ENCODE measurements around the gene GABRB1.
A peak's percentile ranks its signal among the peaks of the same experiment; 100 is the strongest.

The GABRB1 gene

DNA sequence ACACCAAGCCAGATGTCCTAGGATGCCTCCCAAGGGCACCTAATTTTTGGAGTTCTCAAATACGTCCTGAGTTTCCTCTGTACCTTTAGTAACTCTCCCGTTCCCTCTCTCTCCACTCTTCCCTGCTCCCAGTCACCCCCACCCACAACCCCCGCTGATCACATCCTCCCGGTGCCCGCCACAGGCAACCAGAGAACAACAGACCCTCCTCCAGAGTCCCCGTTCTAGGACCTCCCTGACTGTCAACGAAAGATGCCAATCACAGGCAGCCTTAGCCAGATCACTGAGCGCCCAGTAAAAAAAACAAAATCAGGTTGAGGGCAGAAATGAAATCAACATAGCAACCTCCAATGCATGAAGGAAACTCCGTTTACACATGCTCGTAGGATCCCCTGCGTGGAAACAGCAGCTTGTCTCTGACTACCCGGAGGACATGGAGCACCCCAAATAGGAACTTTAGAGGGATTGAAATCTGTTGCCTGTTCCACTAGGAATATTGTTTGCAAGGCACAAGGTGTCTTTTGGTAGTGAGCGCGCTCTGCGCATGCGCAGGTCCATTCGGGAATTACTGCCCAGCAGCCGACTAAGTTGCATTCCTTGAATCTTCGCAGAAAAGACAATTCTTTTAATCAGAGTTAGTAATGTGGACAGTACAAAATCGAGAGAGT lies at the start of gene GABRB1:
TSS of gene GABRB1 (plus strand) at position 557 of the 668 bp plus-strand sequence.
- DNase-seq (peak; percentile 13), ATAC-seq (no peak)

DNA sequence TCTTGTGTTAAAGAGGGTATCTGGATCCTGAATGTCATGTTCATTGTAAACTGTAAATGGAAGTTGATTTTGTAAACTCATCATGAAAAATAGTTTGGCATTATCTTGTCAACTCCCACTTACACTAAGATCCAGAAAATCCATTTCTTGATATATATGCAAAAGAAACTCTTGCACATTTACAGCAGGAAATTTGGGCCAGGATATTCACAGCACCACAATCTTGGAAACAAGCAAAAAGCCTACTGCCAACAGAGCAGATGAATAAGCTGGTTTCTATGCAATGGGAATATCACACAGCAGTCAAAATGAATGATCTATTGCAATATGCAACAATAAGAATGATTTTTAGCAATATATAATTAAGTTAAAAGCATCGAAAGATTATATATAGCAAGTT lies 46.6 kb upstream of the GABRB1 start:
- no peak for DNase-seq
- no peak for ATAC-seq

DNA sequence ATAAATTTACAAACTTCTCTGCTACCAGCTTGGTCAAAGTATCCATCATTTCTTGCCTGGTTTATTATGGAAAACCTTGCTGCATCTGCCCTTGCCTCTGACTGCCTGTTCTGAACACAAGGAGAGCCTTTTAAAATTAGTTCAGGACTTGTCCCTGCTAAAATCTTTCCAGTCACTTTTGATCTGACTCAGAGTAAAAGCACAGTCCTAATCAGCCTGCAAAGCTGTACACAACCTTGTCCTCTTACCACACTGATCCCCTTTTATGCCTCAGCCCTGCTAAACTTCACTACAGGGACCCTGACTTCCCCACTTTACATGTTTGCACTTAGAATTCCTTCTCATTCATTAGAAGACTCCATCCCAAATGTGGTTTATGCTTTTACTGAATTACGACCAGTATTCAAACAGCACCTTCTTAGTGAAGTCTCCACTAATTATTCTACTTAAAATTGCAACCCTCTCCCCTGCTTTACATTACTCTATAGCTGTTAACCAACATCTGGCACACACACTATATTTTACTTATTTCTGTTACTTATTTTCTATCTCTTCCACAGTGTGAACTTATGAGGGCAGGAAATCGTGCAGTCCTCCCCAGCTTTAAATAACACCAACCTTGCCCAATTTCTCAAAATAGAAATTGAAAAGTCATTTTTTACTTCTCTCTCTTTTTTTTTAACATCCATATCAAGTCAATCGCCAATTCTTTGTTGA lies 44.3 kb upstream of the GABRB1 start:
- ATAC-seq (no peak), DNase-seq (no peak)

DNA sequence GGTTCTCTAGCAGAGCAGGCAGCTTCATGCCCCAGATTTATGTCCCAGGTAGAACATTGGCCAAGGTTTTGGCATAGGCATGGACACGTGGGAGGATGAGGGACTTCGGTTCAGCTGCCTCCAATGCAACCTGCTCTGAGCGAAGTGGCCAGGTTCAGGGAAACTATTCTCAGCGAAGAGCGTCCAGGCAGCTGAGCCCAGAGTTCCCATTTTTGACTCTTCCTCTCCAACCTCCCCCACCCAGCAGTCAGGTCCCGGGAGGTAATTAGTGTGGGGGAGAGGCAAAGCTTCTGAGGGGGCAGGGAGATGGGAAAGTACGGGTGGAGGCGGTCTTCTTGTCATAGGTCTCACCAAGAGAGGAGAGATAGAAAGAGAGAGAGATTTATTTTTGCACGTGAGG lies 39.0 kb upstream of the GABRB1 start:
- ATAC-seq (no peak), DNase-seq (no peak)

DNA sequence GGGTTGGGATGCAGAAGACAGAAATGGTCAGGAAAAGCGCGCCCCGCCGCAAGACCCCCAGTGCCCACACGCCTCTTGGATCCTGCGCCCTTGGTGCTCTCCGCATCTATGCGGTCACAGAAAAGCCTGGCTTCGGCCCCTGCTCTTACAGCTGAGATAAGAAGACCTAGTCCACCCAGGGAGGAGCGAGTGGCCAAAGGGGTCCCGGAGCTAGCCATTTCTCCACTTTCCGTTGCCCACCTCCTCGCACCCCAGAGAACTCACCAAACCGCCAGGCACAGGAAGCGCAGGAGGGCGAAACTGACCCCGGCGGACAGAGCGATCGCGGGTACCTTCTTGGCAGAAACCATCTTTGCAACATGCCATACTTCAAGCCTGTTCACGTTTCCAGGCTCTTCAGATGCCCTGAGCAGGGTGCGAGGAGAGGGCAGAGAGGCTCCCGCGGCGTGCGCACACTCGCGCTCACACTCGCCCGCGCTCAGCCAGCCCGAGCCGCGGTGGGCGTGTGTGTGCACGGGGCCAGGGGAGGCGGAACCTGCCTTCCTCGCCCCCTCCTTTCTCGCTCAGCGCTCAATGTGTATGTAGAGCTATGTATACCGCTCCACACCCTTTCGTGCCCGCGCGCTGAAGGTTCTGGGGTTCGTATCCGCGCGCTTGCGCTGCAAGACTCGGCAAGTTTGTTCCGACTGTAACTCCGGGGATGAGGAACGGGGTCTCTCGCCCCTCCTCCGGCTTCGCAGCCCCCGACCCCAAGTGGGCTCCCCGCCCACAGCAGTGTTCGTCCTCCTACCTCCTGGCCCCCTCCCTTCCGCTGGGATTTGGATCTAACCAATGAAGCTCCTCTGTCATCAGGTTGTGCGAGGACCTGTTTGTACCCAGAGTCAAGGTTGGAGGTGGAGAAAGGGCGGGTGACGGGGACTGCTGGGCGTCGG lies 38.0 kb upstream of the GABRB1 start, which contains the start of gene GABRA4:
TSS of gene GABRA4 (minus strand) at position 507 of the 932 bp plus-strand sequence. CDS start at position 350, 157 bp downstream.
- no peak for DNase-seq

DNA sequence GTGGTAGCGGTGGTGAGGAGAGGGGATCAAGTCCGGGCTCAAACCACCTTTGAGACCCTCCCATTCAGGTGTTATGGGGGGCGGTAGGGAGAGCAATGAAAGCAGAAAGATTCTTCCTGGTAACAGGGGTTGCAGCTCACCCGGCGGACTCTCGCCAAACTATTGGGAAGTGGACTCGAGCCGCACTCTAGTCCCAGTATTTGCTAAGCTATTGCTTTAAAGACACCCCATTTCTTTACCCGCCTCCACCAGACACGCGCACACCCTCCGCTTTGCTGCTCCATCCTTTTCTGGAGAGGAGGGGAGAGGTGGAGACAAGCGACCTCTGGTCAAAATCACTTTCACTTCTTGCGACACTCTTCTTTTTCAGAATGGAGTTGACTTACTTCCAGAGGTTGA lies 37.4 kb upstream of the GABRB1 start:
- ATAC-seq, result no peak
- no peak for DNase-seq

More for the DNA sequence above, 38.0 kb upstream of the GABRB1 start, which contains the start of gene GABRA4:
- ATAC-seq, result no peak

DNA sequence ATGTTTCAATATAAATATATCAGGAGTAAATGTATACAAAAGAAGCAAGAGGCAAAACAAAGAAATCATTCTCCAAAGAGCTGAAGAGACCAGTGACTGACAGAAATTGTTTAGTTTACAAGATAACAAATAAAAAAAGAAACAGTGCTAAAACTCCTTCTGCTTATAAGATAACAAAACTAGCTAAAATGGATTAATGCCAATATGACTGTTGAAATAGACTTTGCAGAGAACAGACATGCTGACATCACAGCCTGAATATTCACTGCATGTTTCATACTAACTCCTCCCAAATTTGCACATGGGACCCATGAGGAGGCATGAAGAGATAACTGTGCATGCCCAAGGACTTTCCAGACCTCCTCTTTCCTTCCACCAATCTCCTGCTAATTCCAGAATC lies 31.8 kb upstream of the GABRB1 start:
- no peak for DNase-seq
- no peak for ATAC-seq

DNA sequence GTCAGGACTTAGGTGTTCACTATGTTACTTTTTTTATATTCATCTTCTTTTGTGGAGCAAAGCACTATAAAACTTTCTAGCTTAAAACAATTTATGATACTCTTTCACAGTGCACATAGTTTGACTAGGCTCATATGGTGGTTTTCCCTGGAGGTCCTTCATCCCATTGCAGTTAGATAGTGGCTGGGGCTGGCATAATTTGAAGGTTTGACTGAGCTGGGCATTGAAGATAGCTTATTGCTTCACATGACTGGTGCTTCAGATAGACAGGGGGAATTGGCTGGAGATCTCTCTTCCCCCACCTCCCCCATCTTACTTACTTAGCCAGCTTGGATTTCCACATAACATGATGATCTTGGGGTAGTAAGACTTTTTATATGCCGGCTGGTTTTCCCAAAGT lies 31.0 kb upstream of the GABRB1 start:
- ATAC-seq, result no peak
- no peak for DNase-seq

DNA sequence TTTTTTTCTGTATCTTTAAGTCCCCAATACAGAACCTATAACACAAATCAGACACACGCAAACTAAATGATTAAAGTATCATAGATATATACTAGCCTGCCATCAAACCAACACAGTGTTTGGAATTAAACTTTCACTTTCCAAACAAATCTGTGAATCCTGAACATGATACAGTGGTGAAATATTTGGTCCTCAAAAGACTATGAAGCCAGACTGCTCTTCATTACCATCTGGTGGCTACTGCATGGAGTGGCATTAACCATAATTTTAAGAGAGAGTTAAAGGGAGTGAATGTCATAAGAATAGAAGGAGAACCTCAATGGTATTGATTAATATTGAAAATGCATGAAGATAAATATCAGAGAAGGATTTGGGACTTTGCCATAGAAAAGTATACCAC lies 28.8 kb upstream of the GABRB1 start:
- ATAC-seq, result no peak

DNA sequence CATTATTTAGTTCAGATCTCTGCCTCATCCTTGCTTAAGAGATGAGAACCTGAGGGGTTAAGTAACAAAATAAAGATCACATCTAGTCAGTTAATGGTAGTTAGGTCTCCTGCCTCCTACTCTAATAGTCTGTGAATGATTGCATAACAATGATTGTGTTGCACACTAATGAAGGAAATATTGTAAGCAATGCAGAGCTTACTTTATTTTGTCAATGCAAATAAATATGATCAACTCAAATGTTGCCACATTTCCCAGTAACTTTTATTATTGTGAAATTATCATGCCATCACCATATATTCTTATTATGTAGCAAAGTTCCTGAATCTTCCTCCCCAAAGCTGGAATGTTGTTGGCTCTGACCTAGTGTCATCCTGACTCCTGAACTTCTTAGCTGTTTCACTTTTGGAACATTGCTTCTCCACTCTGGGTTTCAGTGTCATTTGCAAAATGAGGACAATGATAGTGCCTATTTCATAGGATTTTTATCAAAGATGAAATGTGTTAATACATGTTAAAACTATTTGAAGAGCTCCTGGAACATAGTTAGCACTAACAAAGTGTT lies 20.9 kb upstream of the GABRB1 start:
- ATAC-seq, result no peak
- no peak for DNase-seq

More for the DNA sequence above, 28.8 kb upstream of the GABRB1 start:
- DNase-seq, result no peak

DNA sequence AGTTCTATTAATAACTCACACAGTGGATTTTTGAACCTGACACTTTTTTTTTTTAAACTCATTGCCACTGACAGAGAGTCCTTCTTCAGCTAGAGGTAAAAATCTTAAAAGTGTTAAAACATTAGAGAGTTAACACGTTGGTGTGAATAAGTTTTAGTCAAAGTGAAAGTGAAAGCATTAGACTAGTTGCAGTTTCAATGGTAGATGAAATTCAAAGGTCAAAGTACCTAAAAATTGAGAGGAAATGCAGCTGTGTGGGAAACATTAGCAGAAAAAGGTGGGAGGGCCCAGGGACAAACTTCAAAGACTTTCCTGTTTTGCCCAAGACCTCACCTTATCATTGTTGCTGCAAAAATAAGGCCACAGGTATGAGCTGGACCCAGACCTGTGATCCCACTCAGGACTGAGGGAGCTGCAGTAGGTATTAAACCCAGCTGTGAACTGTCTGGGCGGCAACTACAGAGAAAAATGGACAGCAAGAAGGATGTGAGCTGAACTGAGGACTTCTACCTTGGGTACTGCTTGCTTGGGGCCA lies 20.4 kb upstream of the GABRB1 start:
- ATAC-seq, result peak; percentile 19
- no peak for DNase-seq

DNA sequence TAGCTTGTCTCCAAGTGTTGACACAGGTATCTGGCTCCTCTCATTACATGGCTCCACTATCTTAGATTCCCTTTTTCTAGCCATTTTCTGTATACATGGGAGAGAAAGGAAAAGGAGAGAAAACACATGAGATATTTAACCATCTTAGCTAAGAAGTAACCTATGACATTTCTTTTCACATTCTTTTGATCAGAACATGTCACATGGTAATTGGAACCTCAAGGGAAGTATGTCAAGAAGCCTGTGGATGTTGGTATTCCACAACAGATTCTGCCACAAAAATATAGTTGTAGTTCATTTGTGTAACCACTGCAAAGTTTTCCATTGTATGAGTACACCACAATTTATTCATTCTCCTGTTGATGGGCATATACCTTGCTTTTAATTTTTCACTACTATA lies 18.7 kb upstream of the GABRB1 start:
- ATAC-seq (no peak), DNase-seq (no peak)

DNA sequence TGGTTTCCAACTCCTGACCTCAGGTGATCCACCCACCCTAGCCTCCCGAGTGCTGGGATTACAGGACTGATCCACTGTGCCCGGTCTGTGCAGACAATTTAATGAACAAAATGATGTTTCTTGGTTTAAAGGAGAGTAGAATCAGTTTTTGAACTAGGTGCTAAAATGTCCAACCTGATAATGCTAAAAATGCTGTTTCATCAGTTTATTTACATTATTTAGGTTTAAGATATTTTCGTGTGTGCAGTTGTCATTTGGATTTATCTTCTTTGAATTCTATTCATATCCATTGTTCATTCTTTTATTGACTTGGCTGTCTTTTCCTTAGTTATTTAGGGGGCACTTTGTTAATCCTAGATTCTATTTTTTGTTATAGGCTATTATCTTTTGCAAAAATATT lies 18.0 kb upstream of the GABRB1 start:
- no peak for ATAC-seq

DNA sequence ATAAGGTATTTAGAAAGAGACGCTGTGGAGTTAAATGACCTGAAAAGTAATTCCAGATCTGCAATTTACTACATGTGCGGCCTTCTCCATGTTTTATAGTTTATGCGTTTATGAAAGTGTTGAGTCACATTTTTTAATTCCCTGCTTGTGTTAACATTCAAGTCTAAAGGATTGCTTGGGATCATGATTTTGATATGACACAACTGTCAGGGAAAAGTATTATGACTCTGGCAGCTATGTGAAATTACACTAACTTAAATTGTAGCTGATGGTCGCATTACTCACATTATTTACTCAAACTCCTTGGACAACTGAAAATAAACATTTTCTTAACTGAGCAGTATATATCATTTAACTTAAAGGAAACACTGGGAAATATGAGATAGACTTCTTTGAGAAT lies 14.3 kb upstream of the GABRB1 start:
- DNase-seq, result no peak
- ATAC-seq, result no peak

More for the DNA sequence above, 18.0 kb upstream of the GABRB1 start:
- no peak for DNase-seq

DNA sequence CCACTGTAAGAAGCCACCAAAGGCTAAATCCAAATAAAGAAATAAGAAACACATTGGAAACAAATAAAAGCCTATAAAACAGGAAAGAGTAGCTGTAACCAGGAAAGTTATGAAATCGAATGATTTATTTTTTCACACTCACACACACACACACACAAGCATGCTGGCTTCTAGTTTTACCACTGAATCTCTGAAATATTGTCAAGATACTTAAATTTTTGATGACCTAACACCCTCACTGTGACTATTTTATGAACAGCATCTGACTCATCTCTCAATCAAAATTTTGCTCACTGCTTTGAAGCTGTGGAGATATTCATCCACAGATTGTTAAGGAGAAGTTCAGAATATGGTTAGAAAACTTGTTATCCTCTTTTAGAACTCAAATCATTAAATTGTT lies 13.9 kb upstream of the GABRB1 start:
- DNase-seq (no peak), ATAC-seq (no peak)

DNA sequence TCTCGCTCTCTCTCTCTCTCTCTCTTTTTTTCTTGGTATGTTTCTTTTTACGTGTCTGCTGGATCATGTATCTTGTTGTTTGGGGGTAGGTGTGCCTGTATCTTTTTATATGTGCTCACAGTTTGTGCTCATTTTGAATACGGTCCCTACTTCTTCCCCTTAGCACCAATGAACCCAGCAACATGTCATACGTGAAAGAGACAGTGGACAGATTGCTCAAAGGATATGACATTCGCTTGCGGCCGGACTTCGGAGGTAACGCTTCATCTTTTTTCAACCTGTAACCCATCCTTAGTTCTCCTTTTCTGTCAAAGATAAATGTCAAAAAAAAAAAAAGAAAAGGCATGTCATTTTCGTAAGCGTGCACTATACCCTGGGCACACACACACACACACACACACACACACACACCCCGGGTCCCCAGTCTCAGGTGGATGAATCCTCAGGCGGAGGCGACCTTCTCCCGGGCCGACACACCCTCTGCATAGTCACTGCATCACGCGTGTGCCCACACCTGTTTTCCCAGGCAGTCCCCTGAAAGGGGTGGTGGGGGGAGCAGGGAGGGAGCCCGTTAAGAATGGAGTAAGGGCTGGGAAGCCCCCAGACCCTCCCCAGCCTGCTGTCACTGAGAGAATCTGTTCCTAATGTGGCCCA lies 511 bp downstream of the GABRB1 start:
- ATAC-seq, result no peak
- DNase-seq, result no peak

DNA sequence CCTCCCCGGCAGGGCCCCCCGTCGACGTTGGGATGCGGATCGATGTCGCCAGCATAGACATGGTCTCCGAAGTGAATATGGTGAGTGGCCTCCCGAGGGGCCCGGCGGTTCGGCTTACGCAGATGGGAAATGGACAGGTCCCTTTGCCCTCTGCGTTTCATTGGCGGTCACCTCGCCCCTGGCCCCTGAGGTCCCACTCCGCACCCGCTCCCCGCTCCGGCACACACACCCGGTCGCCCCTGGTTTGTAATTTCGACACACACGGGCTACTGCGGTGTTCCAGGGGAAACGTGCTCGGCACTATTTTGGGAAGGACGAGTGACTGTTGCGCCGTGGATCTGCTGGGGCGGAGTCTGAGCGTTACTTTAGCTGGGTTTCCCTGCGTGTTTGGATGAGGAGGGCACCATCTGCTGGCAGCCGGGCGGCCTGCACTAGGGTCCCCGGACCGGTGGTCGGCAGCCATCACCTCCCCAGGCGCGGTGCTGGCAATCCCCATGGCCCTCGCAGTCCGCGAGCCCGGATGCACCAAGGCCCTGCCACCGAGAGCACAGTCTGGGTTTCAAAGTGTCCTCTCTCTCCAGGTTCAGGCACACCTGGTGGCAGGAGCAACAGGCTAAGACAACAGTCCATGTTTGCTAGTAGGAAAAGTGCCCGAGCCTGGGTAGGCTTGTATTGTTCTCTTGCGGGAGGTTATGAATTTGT lies 1.2 kb downstream of the GABRB1 start:
- DNase-seq (peak; percentile 59), ATAC-seq (peak; percentile 88)

DNA sequence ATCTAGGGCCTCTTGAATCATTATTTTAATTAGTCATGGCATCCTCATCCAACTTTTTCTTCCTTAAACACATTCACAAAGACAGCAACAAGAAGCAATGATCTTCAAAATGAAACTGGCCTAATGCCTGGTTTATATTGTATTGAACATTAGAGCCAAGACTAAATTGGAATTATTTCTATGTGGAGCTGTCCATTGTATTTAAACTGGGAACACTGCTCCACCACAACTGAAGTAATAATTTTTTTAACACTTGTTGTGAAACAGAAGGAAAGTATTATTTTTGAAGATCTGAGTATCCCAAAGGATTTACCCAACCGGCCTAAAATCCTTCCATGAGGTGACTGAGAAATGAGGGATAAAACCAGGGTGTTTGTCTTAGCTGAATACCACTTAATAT lies 6.9 kb downstream of the GABRB1 start:
- DNase-seq (no peak), ATAC-seq (no peak)

DNA sequence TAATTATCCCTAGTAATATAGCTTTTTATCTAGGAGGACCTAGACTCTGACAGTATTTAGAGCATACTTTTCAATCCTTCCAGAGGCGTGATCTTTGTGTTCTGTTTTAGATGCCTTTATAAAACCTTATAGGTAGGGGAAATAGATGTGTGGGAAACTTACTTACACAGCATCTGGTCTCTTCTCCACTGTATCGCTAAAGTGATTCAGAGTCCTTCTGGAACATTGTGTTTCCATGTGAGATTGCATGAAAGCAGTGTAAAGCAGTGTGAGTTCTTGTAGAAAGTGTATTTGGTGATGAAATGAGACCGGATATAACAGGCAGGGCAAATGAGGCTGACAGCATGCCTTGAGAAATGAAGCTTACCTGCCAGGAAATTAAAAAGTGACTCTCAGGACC lies 9.5 kb downstream of the GABRB1 start:
- ATAC-seq, result no peak
- no peak for DNase-seq

DNA sequence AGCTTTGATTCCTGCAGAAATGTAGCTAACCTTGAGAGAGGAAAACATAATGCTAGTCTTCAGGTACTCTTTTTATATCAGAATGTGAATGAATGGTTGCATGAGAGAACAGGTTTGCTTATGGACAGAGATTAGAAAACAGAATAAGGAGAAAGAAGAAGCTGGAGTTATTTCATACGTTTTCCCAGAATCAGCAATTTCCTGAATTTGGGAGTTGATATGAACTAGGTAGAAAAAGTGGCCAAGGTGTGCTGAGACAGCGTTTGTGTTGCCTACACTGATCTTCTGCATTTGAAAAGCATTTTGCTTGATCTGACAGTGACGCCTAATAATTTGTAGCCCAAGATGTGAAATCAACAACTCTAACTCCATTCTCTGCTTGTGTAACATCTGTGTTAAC lies 12.5 kb downstream of the GABRB1 start:
- ATAC-seq (no peak), DNase-seq (no peak)

DNA sequence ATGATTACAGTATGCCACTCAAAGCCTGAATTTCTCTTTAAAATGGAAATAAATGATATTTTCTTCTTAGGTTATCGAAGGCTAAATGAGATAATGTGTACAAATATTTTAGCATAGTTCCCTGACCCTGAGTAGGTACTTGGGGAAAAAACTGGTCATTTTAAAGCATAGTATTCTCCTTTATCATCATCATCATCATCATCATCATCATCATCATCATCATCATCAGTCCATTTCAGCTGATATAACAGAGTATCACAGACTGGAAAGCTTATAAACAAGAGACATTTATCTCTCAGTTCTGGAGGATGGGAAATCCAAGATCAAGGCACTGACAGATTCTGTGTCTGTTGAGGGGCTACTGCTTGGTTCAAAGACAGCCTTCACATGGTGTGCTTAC lies 13.9 kb downstream of the GABRB1 start:
- ATAC-seq, result no peak
- DNase-seq, result no peak
